BJ (cell line): Measurements from ENCODE around the gene YAE1. TPM values are rescaled to one million over a fixed set of nuclear protein-coding genes. Genes with fewer than 3 reads are reported as not detected.

Experiments used
- CTCF ChIA-PET: fragments of 350-600 bp; formaldehyde crosslinking; extraction: SDS; loops from one replicate; lab custom pipeline; 2021; ENCODE audit warnings: antibody characterized with exemption, inconsistent platforms; lab: Yijun Ruan, JAX
- POLR2A ChIA-PET: fragments of 300-600 bp; sonication (Branson Sonifier 250); formaldehyde crosslinking; extraction: SDS; loops from one replicate; lab custom pipeline; 2021; ENCODE audit warnings: antibody characterized with exemption; lab: Charles Lee
- DNase-seq: peaks from one replicate; pipeline ENCODE4 v3.0.0-alpha.2; 2011; ENCODE audit warnings: low read depth
- H3K27me3 ChIP-seq: 2 replicates; pipeline ENCODE4 v1.6.0; 2011; ENCODE audit warnings: low read length; ENCODE audit not compliant: control insufficient read depth, insufficient read depth
- H3K36me3 ChIP-seq: 2 replicates; pipeline ENCODE4 v1.5.1; 2011; ENCODE audit warnings: low read length; ENCODE audit not compliant: control insufficient read depth, insufficient read depth
- H3K4me3 ChIP-seq: 2 replicates; pipeline ENCODE4 v1.5.1; 2011; ENCODE audit warnings: low read depth, mild to moderate bottlenecking, control low read depth, low read length
- polyA plus RNA-seq: library from polyadenylated mRNA; depleted of rRNA; stranded (reverse); fragments of >200 nt; gene quantifications from 2 replicates; pipeline ENCODE4 v1.2.3, GENCODE V29; 2011
- TF ChIP-seq, protein P1 (sequence below): IDR thresholded peaks from 2 replicates; pipeline ENCODE4 v1.5.1; 2011; ENCODE audit warnings: low read depth, mild to moderate bottlenecking, control low read depth, inconsistent platforms, low read length, moderate library complexity; ENCODE audit not compliant: insufficient read depth

The YAE1 gene
- polyA plus RNA-seq, 1 experiment, result 17.0 TPM

DNA sequence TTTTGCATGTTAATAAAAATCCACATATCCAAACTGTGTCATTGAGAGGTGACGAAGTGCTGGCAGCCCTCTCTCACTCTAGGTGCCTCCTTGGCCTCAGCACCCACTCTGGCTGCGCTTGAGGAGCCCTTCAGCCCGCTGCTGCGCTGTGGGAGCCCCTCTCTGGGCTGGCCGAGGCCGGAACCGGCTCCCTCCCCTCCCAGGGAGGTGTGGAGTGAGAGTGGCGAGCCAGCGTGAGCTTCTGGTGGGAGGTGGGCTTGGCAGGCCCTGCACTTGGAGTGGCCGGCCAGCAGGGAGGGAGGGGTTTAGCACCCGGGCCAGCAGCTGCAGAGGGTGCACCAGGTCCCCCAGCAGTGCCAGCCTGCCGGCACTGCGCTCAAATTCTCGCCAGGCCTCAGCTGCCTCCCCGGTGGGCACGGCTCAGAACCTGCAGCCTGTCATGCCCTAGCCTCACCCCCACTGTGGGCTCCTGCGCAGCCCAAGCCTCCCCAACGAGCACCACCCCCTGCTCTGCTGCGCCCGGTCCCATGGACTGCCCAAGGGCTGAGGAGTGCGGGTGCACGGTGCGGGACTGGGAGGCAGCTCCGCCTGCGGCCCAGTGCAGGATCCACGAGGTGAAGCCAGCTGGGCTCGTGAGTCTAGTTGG is 11.1 kb downstream of the YAE1 start:
- ChIA-PET POLR2A (no interaction called here), CTCF (interaction anchor here (0.9 to 11.3 kb wide), 2 partner anchors 168 to 475 kb away, joined by 3 to 287 read pairs; no protein-coding TSS in a partner anchor)

DNA sequence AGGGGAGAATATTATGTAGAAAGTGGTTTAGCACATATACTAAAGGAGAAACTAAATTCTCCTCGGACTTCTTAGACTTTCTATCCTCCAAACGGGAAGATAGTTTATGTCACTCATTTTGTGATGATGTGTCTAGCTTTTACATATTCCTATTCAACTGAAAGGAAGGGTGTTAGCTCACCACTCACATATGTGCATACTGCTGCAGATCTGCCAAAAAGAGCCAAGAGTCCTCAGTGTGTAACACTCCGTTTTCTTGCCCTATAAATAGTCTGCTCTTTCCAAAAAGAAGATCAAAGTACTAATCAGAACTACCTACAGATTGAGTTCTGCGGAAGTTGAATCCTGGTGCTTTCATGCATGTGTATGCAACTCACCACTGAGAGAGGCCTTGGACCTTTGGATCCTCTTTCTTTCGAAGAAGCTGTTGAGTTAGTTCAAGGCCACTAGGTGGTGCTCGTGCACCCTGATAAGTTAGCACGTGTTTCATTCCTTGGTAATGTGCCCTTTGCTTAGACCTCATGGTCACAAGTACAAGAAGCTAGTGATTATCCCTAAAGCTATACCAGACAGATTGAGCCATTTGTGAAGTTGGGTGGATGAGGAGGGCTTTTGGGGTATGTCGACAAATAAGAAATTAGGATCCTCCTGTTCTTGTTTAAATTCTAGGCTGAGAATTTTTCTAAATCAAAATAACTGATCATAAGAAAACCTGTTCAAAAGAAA is 14.1 kb downstream of the YAE1 start:
- Histone ChIP-seq H3K36me3 (peaks cover 2% of the 10 kb centered on the region; the same call in 1 of the 2 replicates), H3K27me3 (no peaks in the 10 kb centered on the region), H3K4me3 (no peak overlapping the region)
- peak; percentile 50 for DNase-seq
- TF ChIP-seq, protein P1, sequence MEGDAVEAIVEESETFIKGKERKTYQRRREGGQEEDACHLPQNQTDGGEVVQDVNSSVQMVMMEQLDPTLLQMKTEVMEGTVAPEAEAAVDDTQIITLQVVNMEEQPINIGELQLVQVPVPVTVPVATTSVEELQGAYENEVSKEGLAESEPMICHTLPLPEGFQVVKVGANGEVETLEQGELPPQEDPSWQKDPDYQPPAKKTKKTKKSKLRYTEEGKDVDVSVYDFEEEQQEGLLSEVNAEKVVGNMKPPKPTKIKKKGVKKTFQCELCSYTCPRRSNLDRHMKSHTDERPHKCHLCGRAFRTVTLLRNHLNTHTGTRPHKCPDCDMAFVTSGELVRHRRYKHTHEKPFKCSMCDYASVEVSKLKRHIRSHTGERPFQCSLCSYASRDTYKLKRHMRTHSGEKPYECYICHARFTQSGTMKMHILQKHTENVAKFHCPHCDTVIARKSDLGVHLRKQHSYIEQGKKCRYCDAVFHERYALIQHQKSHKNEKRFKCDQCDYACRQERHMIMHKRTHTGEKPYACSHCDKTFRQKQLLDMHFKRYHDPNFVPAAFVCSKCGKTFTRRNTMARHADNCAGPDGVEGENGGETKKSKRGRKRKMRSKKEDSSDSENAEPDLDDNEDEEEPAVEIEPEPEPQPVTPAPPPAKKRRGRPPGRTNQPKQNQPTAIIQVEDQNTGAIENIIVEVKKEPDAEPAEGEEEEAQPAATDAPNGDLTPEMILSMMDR, result peak; percentile 75
- ChIA-PET CTCF (interaction anchor here (0.7 to 11.3 kb wide), 36 partner anchors 8 to 784 kb away, joined by 3 to 287 read pairs (median 4); partner anchors contain the start of genes RALA and YAE1), POLR2A (interaction anchor here (0.6 to 0.7 kb wide), 4 partner anchors 43 to 166 kb away, joined by 3 to 7 read pairs (median 5); no protein-coding TSS in a partner anchor)

More for the DNA sequence above, 11.1 kb downstream of the YAE1 start:
- Histone ChIP-seq H3K36me3 (peaks cover 2% of the 10 kb centered on the region; the same call in 1 of the 2 replicates), H3K4me3 (no peak overlapping the region), H3K27me3 (no peaks in the 10 kb centered on the region)
- TF ChIP-seq, protein P1, result no peak
- DNase-seq, result no peak

DNA sequence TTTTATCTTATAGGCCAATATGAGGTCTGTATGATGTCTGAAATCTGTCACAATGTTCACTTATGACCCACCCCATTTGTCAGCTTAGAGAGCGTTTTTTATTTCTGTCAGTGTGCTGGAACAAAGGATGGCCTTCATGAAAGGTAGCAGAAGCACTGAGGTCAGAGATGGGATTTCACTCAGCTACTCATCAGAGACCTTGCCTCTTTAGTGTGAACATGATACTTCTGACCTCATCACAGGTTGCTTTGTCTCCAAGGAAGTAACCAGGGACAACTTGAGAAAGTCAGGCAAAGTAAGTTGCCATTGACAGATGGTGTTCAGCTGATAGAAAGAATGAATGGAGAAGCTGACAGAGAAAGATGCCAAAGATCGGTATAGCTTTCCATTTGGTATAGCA is 16.3 kb downstream of the YAE1 start:
- ChIA-PET CTCF (interaction anchor here (0.7 to 11.3 kb wide), 7 partner anchors 34 to 314 kb away, joined by 3 to 287 read pairs (median 7); partner anchors contain the start of gene RALA), POLR2A (interaction anchor here (0.6 kb wide), 1 partner anchor 163 kb away, joined by 3 read pairs; no protein-coding TSS in a partner anchor)
- peaks cover 2% of the 10 kb centered on the region; the same call in 1 of the 2 replicates for H3K36me3 ChIP-seq
- TF ChIP-seq, protein P1, result no peak
- no peak overlapping the region for H3K4me3 ChIP-seq
- DNase-seq, result no peak
- no peaks in the 10 kb centered on the region for H3K27me3 ChIP-seq

DNA sequence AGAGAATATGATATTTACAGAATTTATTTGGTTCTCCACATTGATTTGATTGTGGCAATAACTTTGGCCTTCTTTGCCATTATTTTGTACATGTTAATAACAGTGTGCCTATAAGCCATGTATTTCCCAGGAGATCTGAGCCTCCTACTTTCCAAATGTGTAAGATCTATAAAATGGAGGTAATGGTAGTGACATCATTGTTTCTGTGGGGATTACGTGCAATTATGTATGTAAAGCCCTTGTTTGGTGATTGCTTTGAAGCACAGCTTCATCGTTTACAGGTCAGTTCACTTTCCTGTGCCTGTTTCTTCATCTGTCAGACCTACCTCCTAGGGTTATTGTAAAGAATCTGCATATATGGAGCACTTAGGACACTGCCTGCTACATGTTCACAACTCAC is 17.3 kb downstream of the YAE1 start:
- Histone ChIP-seq H3K36me3 (no peaks in the 10 kb centered on the region), H3K4me3 (no peak overlapping the region), H3K27me3 (no peaks in the 10 kb centered on the region)
- TF ChIP-seq, protein P1, result no peak
- no peak for DNase-seq
- ChIA-PET POLR2A (no interaction called here), CTCF (interaction anchor here (11.3 kb wide), 1 partner anchor 162 kb away, joined by 287 read pairs; no protein-coding TSS in a partner anchor)

DNA sequence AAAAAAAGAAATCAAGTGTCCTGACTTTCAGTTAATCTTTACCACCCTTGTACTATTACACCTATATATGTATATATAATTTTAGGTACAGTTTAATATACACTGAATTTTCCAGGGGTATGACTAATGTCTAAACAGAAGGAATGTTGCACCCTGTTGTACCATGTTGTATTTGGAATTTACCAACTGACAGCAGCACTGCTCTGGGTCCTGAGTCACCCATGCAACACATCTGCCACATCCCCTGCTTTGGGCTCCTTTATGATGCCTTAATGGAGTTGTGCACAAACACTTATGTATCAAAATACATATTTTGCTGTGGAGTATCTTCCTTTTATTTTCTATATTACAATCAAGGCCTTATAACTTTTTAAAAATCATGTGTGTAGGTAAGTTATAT is 21.2 kb downstream of the YAE1 start:
- POLR2A ChIA-PET, result no interaction called here
- H3K27me3 ChIP-seq, result no peaks in the 10 kb centered on the region
- no peak overlapping the region for H3K4me3 ChIP-seq
- CTCF ChIA-PET, result interaction anchor here (1.2 kb wide), 1 partner anchor 158 kb away, joined by 5 read pairs; no protein-coding TSS in a partner anchor
- TF ChIP-seq, protein P1, result no peak
- DNase-seq, result no peak
- no peaks in the 10 kb centered on the region for H3K36me3 ChIP-seq
